GM19099 (cell line): ENCODE results near the gene KIF1C.

Experiments
- POLR2A ChIP-seq: IDR thresholded peaks from 3 replicates; pipeline ENCODE4 v1.6.1; 2011; ENCODE audit warnings: low read depth; ENCODE audit not compliant: insufficient read length; ENCODE audit errors: extremely low read depth

KIF1C gene

GRCh38 chr17:5045496-5045895 is 47.7 kb downstream of the KIF1C start:
- TF ChIP-seq POLR2A: no peak

GRCh38 chr17:5047446-5047845 is 49.7 kb downstream of the KIF1C start:
- no peak for TF ChIP-seq POLR2A

- no peak for TF ChIP-seq POLR2A
Measured at GRCh38 chr17:5049314-5049841, 51.6 kb downstream of the KIF1C start.

- no peak for TF ChIP-seq POLR2A
Measured at GRCh38 chr17:5050278-5050677, 52.5 kb downstream of the KIF1C start.

- no peak for TF ChIP-seq POLR2A
Measured at GRCh38 chr17:5055543-5055942, 57.8 kb downstream of the KIF1C start.

GRCh38 chr17:5065227-5065744 is 67.5 kb downstream of the KIF1C start:
- no peak for TF ChIP-seq POLR2A

GRCh38 chr17:5068236-5068635 is 70.5 kb downstream of the KIF1C start:
- TF ChIP-seq POLR2A: no peak

GRCh38 chr17:5069724-5070123 is 72.0 kb downstream of the KIF1C start:
- no peak for TF ChIP-seq POLR2A

- TF ChIP-seq POLR2A: no peak
Measured at GRCh38 chr17:5077781-5078105, 80.0 kb downstream of the KIF1C start.
